Panc1 (cell line): ENCODE measurements around the gene NUDT15. TPM values are rescaled to one million over a fixed set of nuclear protein-coding genes. Genes with fewer than 3 reads are reported as not detected.

Experiments
- ATAC-seq: fragments of 200-7000 bp; cut with Tn5 transposase; 2 replicates; pipeline ENCODE4 v1.9.1; 2020; ENCODE audit warnings: mild to moderate bottlenecking, moderate library complexity
- BruUV-seq: library from RNA; stranded (reverse); fragments of 400-500 nt; replicated peaks from 2 replicates; lab custom pipeline; 2021; lab: Mats Ljungman, UMichigan
- CTCF ChIA-PET: fragments of 300-600 bp; sonication (Branson Sonifier 250); formaldehyde crosslinking; loops from one replicate; lab custom pipeline; 2022; ENCODE audit warnings: antibody characterized with exemption; lab: Charles Lee
- POLR2A ChIA-PET: fragments of 300-600 bp; sonication (Branson Sonifier 250); formaldehyde crosslinking; loops from one replicate; lab custom pipeline; 2022; ENCODE audit warnings: antibody characterized with exemption; lab: Charles Lee
- DNase-seq: peaks from one replicate; pipeline ENCODE4 v3.0.0-alpha.2; 2010; ENCODE audit warnings: low read depth, low spot score
- H3K27ac ChIP-seq: 2 replicates; pipeline ENCODE4 v1.5.1; 2011; ENCODE audit warnings: mild to moderate bottlenecking, low read length, inconsistent platforms
- H3K27me3 ChIP-seq: fragments of 200-500 bp; sonication (Bioruptor generic); 2 replicates; pipeline ENCODE4 v1.6.0; 2014; ENCODE audit warnings: low read length, inconsistent platforms; ENCODE audit not compliant: control insufficient read depth, insufficient read depth
- H3K36me3 ChIP-seq: fragments of 200-500 bp; sonication (Bioruptor generic); 2 replicates; pipeline ENCODE4 v1.5.1; 2014; ENCODE audit warnings: inconsistent platforms, mild to moderate bottlenecking, low read length, moderate library complexity; ENCODE audit not compliant: control insufficient read depth, insufficient read depth
- H3K4me1 ChIP-seq: 2 replicates; pipeline ENCODE4 v1.5.1; 2011; ENCODE audit warnings: inconsistent platforms, mild to moderate bottlenecking, low read length, moderate library complexity; ENCODE audit not compliant: control insufficient read depth, insufficient read depth
- H3K4me3 ChIP-seq, 2 experiments: 2 replicates each; pipeline ENCODE4 v1.5.1; 2011 to 2012; ENCODE audit warnings: low read depth in 2 of 2, low read length in 2 of 2, mild to moderate bottlenecking in 2 of 2, inconsistent platforms in 1 of 2, moderate library complexity in 1 of 2
- H3K9me3 ChIP-seq: fragments of 200-500 bp; sonication (Bioruptor generic); 2 replicates; pipeline ENCODE4 v1.5.1; 2014; ENCODE audit warnings: low read depth, mild to moderate bottlenecking, inconsistent platforms, low read length, moderate library complexity; ENCODE audit not compliant: control insufficient read depth, insufficient read depth
- CTCF ChIP-seq: fragments of 450-650 bp; IDR thresholded peaks from 2 replicates; pipeline ENCODE4 v1.5.1; 2017; ENCODE audit warnings: mild to moderate bottlenecking
- POLR2AphosphoS5 ChIP-seq: IDR thresholded peaks from 2 replicates; pipeline ENCODE4 v1.6.1; 2012; ENCODE audit warnings: mild to moderate bottlenecking, low read depth, low read length, moderate library complexity
- REST ChIP-seq, 2 experiments: IDR thresholded peaks; 2 replicates each; pipeline ENCODE4 v1.6.1; 2011 to 2012; ENCODE audit warnings: low read depth in 2 of 2, control low read depth in 1 of 2, low read length in 1 of 2, mild to moderate bottlenecking in 1 of 2, moderate library complexity in 1 of 2; ENCODE audit not compliant: insufficient read depth in 1 of 2
- SIN3A ChIP-seq: IDR thresholded peaks from 2 replicates; pipeline ENCODE4 v1.6.1; 2012; ENCODE audit warnings: low read depth, mild to moderate bottlenecking, low read length, moderate library complexity, borderline replicate concordance; ENCODE audit not compliant: insufficient read depth
- TCF7L2 ChIP-seq: IDR thresholded peaks from 2 replicates; pipeline ENCODE4 v1.6.1; 2011; ENCODE audit warnings: mild to moderate bottlenecking, low read depth, low read length, inconsistent platforms
- in situ Hi-C: cut with HindIII; loops from 2 replicates; pipeline ENCODE4 v1.10.0; 2016; ENCODE audit warnings: low sequenced_read_pairs, low pct_unique_long_range_greater_than_20kb
- intact Hi-C: fragments of 100-400 bp; cut with micrococcal nuclease; formaldehyde crosslinking; loops from one replicate; pipeline ENCODE4 v1.10.0; 2022; ENCODE audit not compliant: unreplicated experiment
- total RNA-seq: library from RNA; stranded (reverse); gene quantifications from one replicate; pipeline ENCODE4 v1.2.1, GENCODE V29; 2021; ENCODE audit not compliant: unreplicated experiment

NUDT15 gene
- total RNA-seq, 1 experiment from 2014 or later, result 18.9 TPM

DNA sequence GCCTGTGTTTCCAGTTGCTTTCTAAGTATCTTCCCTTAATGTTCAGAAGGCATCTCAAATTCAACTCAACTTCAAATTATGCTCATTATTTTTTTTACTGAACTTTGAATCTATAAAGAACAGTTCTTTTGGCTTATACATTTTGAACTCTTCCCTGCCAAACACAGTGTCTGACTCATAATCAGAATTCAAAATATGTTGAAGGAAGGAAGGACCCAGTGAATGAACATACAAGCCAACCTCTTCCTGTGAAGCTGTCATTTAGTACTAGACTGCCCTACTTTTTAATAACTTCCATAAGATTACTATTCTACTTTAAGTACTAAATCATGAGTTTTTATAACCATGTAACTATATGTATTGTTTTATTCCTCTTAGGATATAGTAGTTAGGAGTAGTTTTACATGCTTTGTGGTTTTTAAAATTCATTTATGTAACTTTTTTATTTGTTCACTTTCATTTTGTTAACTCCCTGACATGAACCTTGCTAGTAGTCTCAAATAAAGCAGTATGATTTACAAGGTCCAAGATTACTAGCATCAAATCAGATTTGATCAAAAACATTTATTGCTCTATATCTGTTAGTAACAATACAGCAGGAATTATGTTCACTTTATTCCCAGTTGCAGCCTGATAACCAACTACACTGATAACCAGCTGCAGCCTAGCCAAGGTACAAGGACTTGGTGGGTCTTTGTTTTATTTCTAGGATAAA is 6.4 kb downstream of the NUDT15 start:
- no peak for ATAC-seq
- no peaks in the 10 kb centered on the region; the same call in 1 of the 2 replicates for H3K4me1 ChIP-seq
- TF ChIP-seq SIN3A (no peak), POLR2AphosphoS5 (no peak), REST (IDR thresholded peaks at IDR 0.05; ENCODE audit: insufficient read depth in 1 of 2, low read depth in 2 of 2, low read length in 1 of 2) (no peak), TCF7L2 (no peak), CTCF (no peak)
- H3K27ac ChIP-seq, result no peak overlapping the region
- H3K36me3 ChIP-seq, result no peaks in the 10 kb centered on the region; the same call in 1 of the 2 replicates
- ChIA-PET POLR2A (no interaction called here), CTCF (no interaction called here)
- no peaks in the 10 kb centered on the region for H3K27me3 ChIP-seq
- in situ Hi-C loops, result no loop called here
- no peaks in the 10 kb centered on the region for H3K9me3 ChIP-seq
- DNase-seq, result no peak
- intact Hi-C loops, result no loop called here
- no TSS peak for BruUV-seq
- H3K4me3 ChIP-seq, result no peak overlapping the region

DNA sequence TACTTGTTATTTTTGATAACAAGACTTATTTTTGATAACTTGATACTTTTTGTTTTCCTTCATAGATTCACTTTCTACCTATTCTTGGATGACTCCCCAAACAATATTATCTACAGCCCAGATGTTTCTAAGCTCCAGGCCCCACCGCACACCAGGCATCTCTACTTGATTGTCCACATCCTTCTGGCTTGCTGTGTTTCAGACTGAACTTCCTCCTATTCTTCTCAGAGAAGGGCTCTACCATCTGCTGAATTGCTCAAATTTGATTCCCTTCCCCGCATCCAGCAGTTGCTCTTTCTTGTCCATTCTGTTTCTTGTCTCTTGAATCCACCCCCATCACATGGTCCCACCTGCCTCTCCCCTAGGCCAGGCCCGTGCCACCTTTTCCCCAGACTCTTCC is 13.0 kb downstream of the NUDT15 start:
- H3K27me3 ChIP-seq, result no peaks in the 10 kb centered on the region
- POLR2A ChIA-PET, result no interaction called here
- DNase-seq, result no peak
- in situ Hi-C loops, result no loop called here
- no peak for ATAC-seq
- BruUV-seq, result no TSS peak
- no peaks in the 10 kb centered on the region for H3K4me1 ChIP-seq
- H3K36me3 ChIP-seq, result no peaks in the 10 kb centered on the region
- no peaks in the 10 kb centered on the region for H3K9me3 ChIP-seq
- CTCF ChIA-PET, result interaction anchor here (0.7 kb wide), 1 partner anchor 44 kb away, joined by 4 read pairs; the partner anchor contains the start of gene MED4
- no peak overlapping the region for H3K4me3 ChIP-seq
- no peak for TF ChIP-seq REST (IDR thresholded peaks at IDR 0.05; ENCODE audit: insufficient read depth in 1 of 2, low read depth in 2 of 2, low read length in 1 of 2)
- TF ChIP-seq TCF7L2, result no peak
- no peak for TF ChIP-seq CTCF
- TF ChIP-seq SIN3A, result no peak
- no peak for TF ChIP-seq POLR2AphosphoS5
- intact Hi-C loops, result no loop called here
- H3K27ac ChIP-seq, result no peak overlapping the region
